WERI-Rb-1 (cell line): ENCODE measurements around the gene EZR.

Experiments used
- DNase-seq: peaks from one replicate; pipeline ENCODE4 v3.0.0-alpha.2; 2020
- H3K27ac ChIP-seq: fragments of 250-450 bp; sonication (Bioruptor Pico); 2 replicates; pipeline ENCODE4 v1.5.1; 2020; ENCODE audit warnings: mild to moderate bottlenecking, moderate library complexity
- H3K27me3 ChIP-seq: fragments of 250-450 bp; sonication (Bioruptor Pico); 2 replicates; pipeline ENCODE4 v1.5.1; 2021; ENCODE audit warnings: mild to moderate bottlenecking, low read depth, moderate library complexity; ENCODE audit not compliant: insufficient read depth, severe bottlenecking
- H3K36me3 ChIP-seq: fragments of 250-450 bp; sonication (Bioruptor Pico); 2 replicates; pipeline ENCODE4 v1.5.1; 2020; ENCODE audit warnings: mild to moderate bottlenecking, moderate library complexity
- H3K4me3 ChIP-seq: 2 replicates; pipeline ENCODE4 v1.5.1; 2011; ENCODE audit warnings: low read depth, mild to moderate bottlenecking, control low read depth, low read length
- H3K9me3 ChIP-seq: fragments of 250-450 bp; sonication (Bioruptor Pico); 2 replicates; pipeline ENCODE4 v1.5.1; 2021; ENCODE audit warnings: mild to moderate bottlenecking, moderate library complexity; ENCODE audit not compliant: severe bottlenecking
- CTCF ChIP-seq: IDR thresholded peaks from 2 replicates; pipeline ENCODE4 v1.5.1; 2011; ENCODE audit warnings: low read depth, mild to moderate bottlenecking, control low read depth, inconsistent platforms, low read length

Gene EZR

GRCh38 chr6:158772851-158773371 is 46.3 kb downstream of the EZR start:
- no peak for TF ChIP-seq CTCF
- peaks cover 97% of the 10 kb centered on the region for H3K36me3 ChIP-seq
- no peak overlapping the region for H3K4me3 ChIP-seq
- no peaks in the 10 kb centered on the region for H3K9me3 ChIP-seq
- DNase-seq, result no peak
- no peaks in the 10 kb centered on the region for H3K27me3 ChIP-seq
- H3K27ac ChIP-seq, result no peak overlapping the region

- H3K27me3 ChIP-seq, result no peaks in the 10 kb centered on the region
- TF ChIP-seq CTCF, result no peak
- peaks cover 98% of the 10 kb centered on the region for H3K36me3 ChIP-seq
- no peak overlapping the region for H3K4me3 ChIP-seq
- no peaks in the 10 kb centered on the region for H3K9me3 ChIP-seq
- no peak for DNase-seq
- H3K27ac ChIP-seq, result no peak overlapping the region
These were observed 47.0 kb downstream of the EZR start for GRCh38 chr6:158772172-158772571.

GRCh38 chr6:158771399-158772152 is 47.6 kb downstream of the EZR start:
- peaks cover 98% of the 10 kb centered on the region for H3K36me3 ChIP-seq
- H3K27ac ChIP-seq, result no peak overlapping the region
- no peak for DNase-seq
- H3K9me3 ChIP-seq, result no peaks in the 10 kb centered on the region
- TF ChIP-seq CTCF, result no peak
- no peaks in the 10 kb centered on the region for H3K27me3 ChIP-seq
- H3K4me3 ChIP-seq, result no peak overlapping the region

GRCh38 chr6:158770533-158771330 is 48.4 kb downstream of the EZR start:
- H3K27me3 ChIP-seq, result no peaks in the 10 kb centered on the region
- no peak for DNase-seq
- TF ChIP-seq CTCF, result no peak
- H3K27ac ChIP-seq, result no peak overlapping the region
- peaks cover 98% of the 10 kb centered on the region for H3K36me3 ChIP-seq
- H3K4me3 ChIP-seq, result no peak overlapping the region
- no peaks in the 10 kb centered on the region for H3K9me3 ChIP-seq

- Histone ChIP-seq H3K27ac (no peak overlapping the region), H3K36me3 (peaks cover 99% of the 10 kb centered on the region), H3K4me3 (no peak overlapping the region), H3K27me3 (no peaks in the 10 kb centered on the region), H3K9me3 (no peaks in the 10 kb centered on the region)
- no peak for TF ChIP-seq CTCF
- no peak for DNase-seq
These were observed 49.3 kb downstream of the EZR start for GRCh38 chr6:158769771-158770432.
